H1 (cell line): Measurements from ENCODE around the gene AK5.

Experiments used
- CTCF ChIP-seq, 3 experiments: IDR thresholded peaks; 1 replicate in 2 of 3; 2 replicates in 1 of 3; pipeline versions ENCODE4 v1.5.1 to v1.6.1; 2011; ENCODE audit warnings: low read length in 3 of 3, mild to moderate bottlenecking in 3 of 3, inconsistent platforms in 2 of 3, low read depth in 1 of 3, moderate library complexity in 1 of 3; ENCODE audit not compliant: insufficient read depth in 1 of 3; ENCODE audit errors: control extremely low read depth in 1 of 3
- EZH2 ChIP-seq: fragments of 200-600 bp; sonication (generic); IDR thresholded peaks from 2 replicates; pipeline ENCODE4 v1.7.1; 2012; ENCODE audit warnings: low read depth, mild to moderate bottlenecking, moderate library complexity, low read length, inconsistent platforms; ENCODE audit not compliant: severe bottlenecking
- MAX ChIP-seq: IDR thresholded peaks from 2 replicates; pipeline ENCODE4 v1.6.1; 2012; ENCODE audit warnings: inconsistent platforms
- SUZ12 ChIP-seq: fragments of 200-600 bp; sonication (generic); IDR thresholded peaks from 2 replicates; pipeline ENCODE4 v1.6.1; 2012; ENCODE audit warnings: mild to moderate bottlenecking, inconsistent platforms, low read length, moderate library complexity, mixed read lengths

- no peak for TF ChIP-seq EZH2
- TF ChIP-seq CTCF (IDR thresholded peaks at IDR 0.05; ENCODE audit: control extremely low read depth in 1 of 3, insufficient read depth in 1 of 3, low read depth in 1 of 3, low read length in 3 of 3) = no peak
- no peak for TF ChIP-seq MAX
- TF ChIP-seq SUZ12 = no peak
Observed at GRCh38 chr1:77484926-77485325, 203.1 kb downstream of the AK5 start.
